ENCODE results near the gene DDIT3. TPM values are rescaled to one million over a fixed set of nuclear protein-coding genes. Genes with fewer than 3 reads are reported as not detected.
A peak's percentile ranks its signal among the peaks of the same experiment; 100 is the strongest.

DDIT3 gene
- total RNA-seq, 1 donor from 2014 or later: 19.2 TPM

GRCh38 chr12:57549203-57549908 lies 29.0 kb upstream of the DDIT3 start:
- no peak for ATAC-seq

GRCh38 chr12:57548488-57548887 lies 28.2 kb upstream of the DDIT3 start:
- ATAC-seq (no peak), DNase-seq (ENCODE audit: missing footprints) (no peak)
- intact Hi-C loops (cut with DNase I): loop anchor here (5.0 kb wide), 1 partner anchor 61 kb away; the partner anchor contains the start of gene MARS1

More at GRCh38 chr12:57549203-57549908, 29.0 kb upstream of the DDIT3 start:
- intact Hi-C loops (cut with DNase I): loop anchor here (5.0 kb wide), 1 partner anchor 62 kb away; the partner anchor contains the start of gene MARS1
- DNase-seq (ENCODE audit: missing footprints): no peak

DNA sequence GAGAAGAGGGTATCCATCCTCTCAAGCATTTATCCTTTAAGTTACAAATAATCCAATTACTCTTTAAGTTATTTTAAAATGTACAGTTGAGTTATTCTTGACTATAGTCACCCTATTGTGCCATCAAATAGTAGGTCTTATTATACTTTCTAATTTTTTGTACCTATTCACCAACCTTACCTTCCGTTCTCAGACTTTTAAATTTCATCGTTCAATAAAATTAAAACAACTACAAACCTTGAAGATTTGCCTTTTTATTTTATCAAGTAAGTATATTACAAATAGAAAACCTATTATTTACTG lies 27.6 kb upstream of the DDIT3 start:
- intact Hi-C loops (cut with DNase I): loop anchor here (5.0 kb wide), 1 partner anchor 61 kb away; the partner anchor contains the start of gene MARS1
- ATAC-seq: no peak
- DNase-seq (ENCODE audit: missing footprints): no peak

- ATAC-seq (no peak), DNase-seq (ENCODE audit: missing footprints) (no peak)
- intact Hi-C loops (cut with DNase I): loop anchor here (2.0 to 5.0 kb wide), 2 partner anchors 25 to 60 kb away; partner anchors contain the start of genes MARS1 and MBD6
Observed at GRCh38 chr12:57547288-57548012, 27.1 kb upstream of the DDIT3 start.

DNA sequence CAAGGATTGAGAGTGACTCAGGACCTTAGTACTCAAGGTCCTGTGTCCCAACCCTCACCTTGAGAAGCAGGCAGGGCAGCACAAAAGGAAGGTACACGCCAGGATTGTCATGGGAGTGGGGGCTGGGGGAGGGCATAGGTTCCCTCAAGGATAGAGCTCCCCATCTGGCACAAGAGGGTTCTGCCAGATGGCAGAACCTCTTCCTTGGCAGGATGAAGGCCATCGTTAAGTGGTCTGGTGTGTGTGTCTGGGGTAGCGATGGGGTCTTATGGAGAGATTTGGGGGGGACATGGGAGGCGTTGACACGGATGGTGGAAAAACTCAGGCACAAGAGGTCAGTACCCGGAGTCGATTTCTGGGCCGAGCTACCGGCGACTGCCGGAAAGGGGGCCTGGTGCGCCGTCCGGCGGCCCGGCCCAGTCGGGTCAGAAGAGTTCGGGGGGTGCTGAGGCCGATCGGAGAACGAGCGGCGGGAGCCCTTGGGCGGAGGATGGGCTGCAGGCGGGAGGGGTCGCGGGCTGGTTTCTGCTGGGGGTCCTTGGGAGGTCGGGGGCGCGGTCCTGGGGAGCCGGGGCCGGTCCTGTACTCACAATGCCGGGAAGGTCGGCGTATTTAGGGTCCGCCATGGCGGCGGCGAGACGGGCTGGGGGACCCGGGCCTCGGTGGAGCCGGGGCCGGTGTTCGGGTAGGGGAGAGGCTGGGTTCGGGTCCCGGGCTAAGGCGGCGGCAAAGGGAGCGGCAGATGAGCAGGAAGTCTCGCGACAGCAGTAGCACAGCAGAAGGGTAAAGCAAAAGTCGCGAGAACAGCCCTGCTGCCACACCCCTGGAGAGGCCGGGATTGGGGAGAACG lies 26.3 kb upstream of the DDIT3 start, which contains the start of gene DCTN2:
Gene DCTN2 (minus strand): TSS at position 755 of the 850 bp plus-strand sequence. CDS start 129 bp downstream, at position 626.
- peak; percentile 99 for ATAC-seq
- intact Hi-C loops (cut with DNase I): loop anchor here (2.0 to 5.0 kb wide), 2 partner anchors 24 to 59 kb away; partner anchors contain the start of genes MARS1 and MBD6
- DNase-seq (ENCODE audit: missing footprints): peak; percentile 95

DNA sequence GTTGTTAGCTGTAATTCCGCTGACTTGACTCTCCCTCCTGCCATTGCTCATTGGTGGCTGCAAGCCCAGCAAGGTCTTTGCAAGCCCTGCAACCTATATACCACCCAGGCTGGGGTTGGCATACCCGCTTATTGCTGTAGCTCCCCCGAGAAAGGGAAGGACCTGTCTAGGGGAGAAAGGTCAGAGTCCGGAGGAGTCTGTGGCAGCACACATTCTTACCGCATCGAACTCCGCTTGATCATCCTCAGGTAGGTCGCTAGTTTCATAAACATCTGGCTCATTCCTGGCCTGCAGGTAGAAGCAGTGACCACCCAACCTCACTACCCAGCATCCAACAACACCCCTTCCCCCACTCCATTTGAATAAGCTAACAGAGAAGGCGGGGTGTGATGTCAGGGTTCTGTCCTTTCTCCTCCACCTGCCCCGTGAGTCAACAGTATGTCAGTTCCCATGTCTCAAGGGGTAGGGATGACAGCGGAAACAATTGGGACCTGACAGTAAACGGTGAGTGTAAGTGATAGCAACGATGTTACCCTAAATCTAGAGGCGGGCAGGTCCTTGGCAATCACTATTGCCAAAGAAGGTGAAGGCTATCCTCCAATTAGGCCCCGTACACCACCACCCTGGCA lies 25.6 kb upstream of the DDIT3 start:
- intact Hi-C loops (cut with DNase I): loop anchor here (2.0 to 5.0 kb wide), 2 partner anchors 23 to 59 kb away; partner anchors contain the start of genes MARS1 and MBD6
- no peak for ATAC-seq
- DNase-seq (ENCODE audit: missing footprints): no peak

- intact Hi-C loops (cut with DNase I): no loop called here
- DNase-seq (ENCODE audit: missing footprints): no peak
- ATAC-seq: no peak
Observed at GRCh38 chr12:57543581-57543980, 23.3 kb upstream of the DDIT3 start.

GRCh38 chr12:57541717-57542116 lies 21.4 kb upstream of the DDIT3 start:
- ATAC-seq (no peak), DNase-seq (ENCODE audit: missing footprints) (no peak)
- intact Hi-C loops (cut with DNase I): no loop called here

GRCh38 chr12:57541001-57541400 lies 20.7 kb upstream of the DDIT3 start:
- DNase-seq (ENCODE audit: missing footprints) (no peak), ATAC-seq (no peak)
- intact Hi-C loops (cut with DNase I): no loop called here

GRCh38 chr12:57539134-57539768 lies 18.9 kb upstream of the DDIT3 start:
- no peak for ATAC-seq
- no peak for DNase-seq (ENCODE audit: missing footprints)
- intact Hi-C loops (cut with DNase I): no loop called here

DNA sequence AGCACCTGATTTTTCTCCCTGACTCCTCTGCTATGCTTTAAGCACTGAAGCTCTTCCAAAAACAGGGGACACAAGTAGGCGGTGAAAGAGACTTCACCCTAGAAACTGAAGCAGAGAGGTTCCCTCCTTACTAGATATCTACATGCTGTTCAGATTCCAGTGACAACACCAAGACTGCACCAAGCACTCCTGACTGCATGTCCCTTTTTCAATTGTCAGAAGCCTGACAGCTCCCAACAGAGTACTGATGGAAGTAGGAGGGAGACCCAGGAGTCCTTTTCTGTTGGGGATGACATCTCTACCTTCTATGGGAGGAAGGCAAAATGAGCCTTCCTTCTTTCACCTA lies 16.3 kb upstream of the DDIT3 start:
- no peak for ATAC-seq
- intact Hi-C loops (cut with DNase I): no loop called here
- no peak for DNase-seq (ENCODE audit: missing footprints)

DNA sequence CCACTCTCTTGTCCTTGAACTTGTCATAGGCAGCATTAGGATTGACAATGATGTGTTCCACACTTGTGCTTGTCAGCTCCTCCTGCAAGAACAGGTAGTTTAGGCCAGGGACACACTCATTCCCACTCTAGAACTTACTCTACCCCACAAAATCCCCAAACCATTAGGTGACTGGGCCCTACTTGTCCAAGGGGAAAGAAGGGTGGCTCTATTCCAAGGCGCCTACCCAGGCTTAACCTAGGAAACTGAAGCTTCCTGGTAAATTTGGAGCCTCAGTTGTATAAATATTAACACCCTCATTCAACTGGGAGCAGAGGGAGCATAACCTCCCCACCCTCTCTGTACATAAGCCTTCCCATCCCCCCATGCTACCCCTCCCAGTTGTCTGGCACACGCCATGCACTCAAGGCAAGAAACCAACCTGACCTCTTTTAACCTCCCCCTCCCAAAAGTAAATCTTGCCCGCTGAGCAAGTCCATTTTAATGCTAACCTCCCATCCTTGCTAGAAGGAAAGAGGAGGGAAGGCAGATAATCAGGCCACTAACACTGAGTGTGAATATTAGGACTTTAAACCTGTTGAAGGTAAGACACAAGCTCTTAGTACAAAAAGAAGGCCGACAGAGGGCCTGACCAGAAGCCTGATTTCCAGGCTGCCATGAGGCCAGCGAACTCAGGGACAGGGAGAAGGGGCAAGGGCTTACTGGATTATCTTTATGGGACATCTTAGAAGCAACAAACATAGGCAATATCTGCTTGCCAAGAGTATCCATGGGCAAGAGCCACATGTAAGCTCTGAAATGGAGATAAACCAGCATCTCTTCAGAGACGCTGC lies 15.7 kb upstream of the DDIT3 start:
- DNase-seq (ENCODE audit: missing footprints) (no peak), ATAC-seq (no peak)
- intact Hi-C loops (cut with DNase I): no loop called here

DNA sequence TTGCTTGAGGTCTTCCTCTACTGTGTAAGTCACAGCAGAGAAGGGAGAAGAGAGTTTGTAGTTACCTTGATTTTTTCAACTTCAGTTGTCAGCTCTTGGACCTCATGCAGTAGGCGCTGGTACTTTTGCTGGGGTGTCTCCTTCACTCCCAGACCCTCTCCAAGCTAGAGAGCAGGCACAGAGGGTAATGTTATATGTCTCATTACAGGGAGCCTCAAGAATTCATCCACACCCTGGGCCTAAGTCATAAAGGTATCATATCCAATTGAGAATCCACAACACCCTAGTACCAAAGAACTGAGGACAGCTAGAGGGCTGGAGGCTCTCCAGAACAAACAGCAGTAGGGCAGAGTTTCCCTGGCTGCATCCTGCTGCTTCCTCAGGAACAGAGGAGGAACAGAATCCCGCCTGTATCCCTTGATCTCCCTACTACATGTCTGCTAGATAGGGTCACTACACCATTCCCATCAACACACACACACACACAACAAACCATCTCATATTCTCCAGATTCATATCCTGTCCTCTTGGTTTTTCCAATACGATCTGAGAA lies 14.8 kb upstream of the DDIT3 start:
- DNase-seq (ENCODE audit: missing footprints) (no peak), ATAC-seq (no peak)
- intact Hi-C loops (cut with DNase I): no loop called here

GRCh38 chr12:57534250-57534649 lies 13.9 kb upstream of the DDIT3 start:
- ATAC-seq (no peak), DNase-seq (ENCODE audit: missing footprints) (no peak)
- intact Hi-C loops (cut with DNase I): no loop called here

GRCh38 chr12:57533108-57533507 lies 12.8 kb upstream of the DDIT3 start:
- ATAC-seq (no peak), DNase-seq (ENCODE audit: missing footprints) (no peak)
- intact Hi-C loops (cut with DNase I): no loop called here

DNA sequence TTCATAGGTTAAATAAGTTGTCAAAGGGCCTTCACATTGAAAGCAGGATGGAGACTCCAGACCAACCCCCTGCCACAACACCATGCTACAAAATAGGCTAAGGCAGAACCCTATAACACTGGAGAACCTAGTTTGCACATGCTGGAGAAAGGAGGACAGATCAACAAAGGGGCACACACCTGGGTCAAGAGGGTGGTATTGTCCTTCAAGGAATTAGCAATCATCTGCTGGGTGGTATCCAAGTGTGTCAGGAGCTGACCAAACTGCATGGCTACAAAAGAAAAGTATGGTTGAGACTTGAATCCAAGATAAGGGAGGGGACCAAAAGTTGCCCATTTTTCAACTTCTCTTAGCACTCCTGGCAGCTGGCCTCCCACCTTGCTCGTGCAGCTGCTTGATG lies 11.5 kb upstream of the DDIT3 start:
- DNase-seq (ENCODE audit: missing footprints) (no peak), ATAC-seq (no peak)
- intact Hi-C loops (cut with DNase I): no loop called here
